ENCODE results near the gene CNOT1. TPM values are rescaled to one million over a fixed set of nuclear protein-coding genes. Genes with fewer than 3 reads are reported as not detected.

CNOT1 gene
- polyA plus RNA-seq, 1 donor (not counting 4 experiments of a cell fraction or from before 2014, with no cell fraction given), result 163 TPM

DNA sequence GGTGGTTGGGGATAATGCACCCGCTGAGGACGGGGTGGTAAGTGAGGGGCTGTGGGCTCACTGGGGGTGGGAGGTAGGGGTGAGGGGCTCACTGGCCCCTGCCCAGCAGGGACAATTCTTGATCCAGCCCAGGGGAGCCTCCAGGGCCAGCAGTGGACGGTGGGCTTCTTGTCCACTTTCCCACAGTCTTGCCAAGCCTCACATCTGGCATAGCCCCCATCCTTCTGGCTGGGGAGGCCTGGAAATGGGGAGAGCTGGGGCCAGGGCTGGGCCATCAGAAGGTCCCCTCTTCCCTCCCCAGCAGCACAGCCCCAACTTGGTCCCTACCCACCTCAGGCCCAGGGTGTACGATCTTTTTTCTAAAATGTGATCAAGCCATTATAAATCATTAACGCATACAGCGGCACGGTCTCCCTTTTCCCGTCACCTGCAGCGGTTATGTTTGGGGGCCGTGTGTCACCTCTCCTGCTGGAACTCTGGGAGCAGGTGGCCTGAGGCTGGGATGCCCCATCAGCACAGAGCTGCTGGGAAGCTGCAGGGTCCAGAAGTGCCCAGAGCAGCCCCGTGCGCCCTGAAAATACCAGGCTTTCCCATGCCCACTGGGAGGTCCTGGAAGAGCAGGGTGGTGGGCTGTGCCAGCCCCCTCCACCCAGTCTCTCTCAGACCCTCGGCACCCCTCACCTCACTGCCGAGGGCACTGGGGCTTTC, 121.5 kb downstream of the CNOT1 start:
- Histone ChIP-seq H4K20me1 (ENCODE audit: control insufficient read depth, extremely low read depth, insufficient read depth, low read length) (no peaks in the 10 kb centered on the region), H3K9me1 (ENCODE audit: control insufficient read depth, extremely low read depth, insufficient read depth, low read length) (no peaks in the 10 kb centered on the region), H3K79me2 (ENCODE audit: control insufficient read depth, insufficient read depth, low read length) (no peaks in the 10 kb centered on the region), H3K4me1 (ENCODE audit: control insufficient read depth, extremely low read depth, insufficient read depth, low read length) (no peaks in the 10 kb centered on the region), H3K27ac (ENCODE audit: control insufficient read depth, insufficient read depth, low read length) (no peak overlapping the region), H3K4me3 (ENCODE audit: control insufficient read depth in 2 of 3, extremely low read depth in 1 of 3, insufficient read depth in 2 of 3, low read depth in 1 of 3, low read length in 3 of 3) (no peak overlapping the region), H2AFZ (ENCODE audit: control insufficient read depth, low read length) (no peak overlapping the region), H3K4me2 (ENCODE audit: control insufficient read depth, extremely low read depth, insufficient read depth, low read depth, low read length) (no peak overlapping the region), H3K27me3 (ENCODE audit: control insufficient read depth, extremely low read depth, insufficient read depth, low read length) (no peaks in the 10 kb centered on the region), H3K36me3 (ENCODE audit: control insufficient read depth in 2 of 2, extremely low read depth in 1 of 2, insufficient read depth in 2 of 2, low read length in 2 of 2) (peaks cover 0 to 4% of the 10 kb centered on the region in 2 experiments), H3K9ac (ENCODE audit: control insufficient read depth, extremely low read depth, insufficient read depth, low read length) (no peak overlapping the region), H3K9me3 (ENCODE audit: control insufficient read depth, low read depth, low read length) (no peaks in the 10 kb centered on the region)
- dilution Hi-C loops (cut with MboI; ENCODE audit: extremely low pct_ligation_motif_present, low sequenced_read_pairs), result no loop called here
- TF ChIP-seq, protein P1, sequence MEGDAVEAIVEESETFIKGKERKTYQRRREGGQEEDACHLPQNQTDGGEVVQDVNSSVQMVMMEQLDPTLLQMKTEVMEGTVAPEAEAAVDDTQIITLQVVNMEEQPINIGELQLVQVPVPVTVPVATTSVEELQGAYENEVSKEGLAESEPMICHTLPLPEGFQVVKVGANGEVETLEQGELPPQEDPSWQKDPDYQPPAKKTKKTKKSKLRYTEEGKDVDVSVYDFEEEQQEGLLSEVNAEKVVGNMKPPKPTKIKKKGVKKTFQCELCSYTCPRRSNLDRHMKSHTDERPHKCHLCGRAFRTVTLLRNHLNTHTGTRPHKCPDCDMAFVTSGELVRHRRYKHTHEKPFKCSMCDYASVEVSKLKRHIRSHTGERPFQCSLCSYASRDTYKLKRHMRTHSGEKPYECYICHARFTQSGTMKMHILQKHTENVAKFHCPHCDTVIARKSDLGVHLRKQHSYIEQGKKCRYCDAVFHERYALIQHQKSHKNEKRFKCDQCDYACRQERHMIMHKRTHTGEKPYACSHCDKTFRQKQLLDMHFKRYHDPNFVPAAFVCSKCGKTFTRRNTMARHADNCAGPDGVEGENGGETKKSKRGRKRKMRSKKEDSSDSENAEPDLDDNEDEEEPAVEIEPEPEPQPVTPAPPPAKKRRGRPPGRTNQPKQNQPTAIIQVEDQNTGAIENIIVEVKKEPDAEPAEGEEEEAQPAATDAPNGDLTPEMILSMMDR (optimal IDR thresholded peaks at IDR 0.05 in 1 of 3, IDR thresholded peaks at IDR 0.05 in 1 of 3, conservative IDR thresholded peaks at IDR 0.05 in 1 of 3; ENCODE audit: extremely low read depth in 1 of 3, insufficient read depth in 2 of 3, low read length in 3 of 3), result no peak
- TF ChIP-seq EZH2 (IDR thresholded peaks at IDR 0.05; ENCODE audit: low read length), result no peak
- FAIRE-seq, result no peak
- DNase-seq (ENCODE audit: low read depth, low spot score), result no peak

DNA sequence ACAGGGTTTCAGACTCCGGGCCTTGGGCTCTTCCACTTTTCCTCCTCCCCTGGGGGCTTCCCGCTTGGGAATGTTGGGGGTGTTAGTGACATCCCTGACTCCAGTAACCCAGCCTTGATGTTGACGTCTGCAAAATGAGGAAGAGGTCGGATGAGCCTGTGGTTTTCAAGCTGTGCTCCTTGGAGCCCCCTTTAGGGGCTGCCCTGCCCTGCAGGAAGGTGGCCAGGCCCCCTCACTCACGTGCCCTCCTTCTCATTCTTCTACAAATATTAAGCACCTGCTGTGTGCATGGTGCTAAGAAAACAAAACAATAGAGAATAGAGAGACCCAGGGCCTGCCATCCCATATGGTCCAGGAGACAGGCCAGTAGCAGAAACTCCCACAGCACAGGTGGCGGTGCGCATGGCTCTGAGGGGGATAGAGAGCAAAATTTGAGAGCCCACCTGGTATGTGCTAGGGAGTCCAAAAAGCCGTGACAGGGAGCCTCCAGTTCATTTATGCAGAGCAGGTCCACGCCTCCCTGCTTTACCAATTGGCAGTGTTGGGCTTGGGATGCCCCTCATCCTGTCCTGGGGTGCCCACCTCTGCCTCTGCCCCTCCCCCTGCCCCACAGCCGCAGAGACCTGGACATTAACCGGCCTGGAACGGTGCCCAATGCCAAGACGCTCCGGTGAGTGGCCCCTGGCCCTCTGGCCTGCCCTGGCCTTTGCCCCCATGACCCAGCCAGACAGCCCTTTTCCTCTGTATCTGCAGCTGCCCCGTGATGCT, 122.2 kb downstream of the CNOT1 start:
- no peak overlapping the region for H2AFZ ChIP-seq (ENCODE audit: control insufficient read depth, low read length)
- no peak overlapping the region for H3K4me2 ChIP-seq (ENCODE audit: control insufficient read depth, extremely low read depth, insufficient read depth, low read depth, low read length)
- no peak overlapping the region for H3K9ac ChIP-seq (ENCODE audit: control insufficient read depth, extremely low read depth, insufficient read depth, low read length)
- H3K9me3 ChIP-seq (ENCODE audit: control insufficient read depth, low read depth, low read length), result no peaks in the 10 kb centered on the region
- no peak for DNase-seq (ENCODE audit: low read depth, low spot score)
- TF ChIP-seq, protein P1 (optimal IDR thresholded peaks at IDR 0.05 in 1 of 3, IDR thresholded peaks at IDR 0.05 in 1 of 3, conservative IDR thresholded peaks at IDR 0.05 in 1 of 3; ENCODE audit: extremely low read depth in 1 of 3, insufficient read depth in 2 of 3, low read length in 3 of 3), result no peak
- no peak for TF ChIP-seq EZH2 (IDR thresholded peaks at IDR 0.05; ENCODE audit: low read length)
- peaks cover 0 to 2% of the 10 kb centered on the region in 2 experiments for H3K36me3 ChIP-seq (ENCODE audit: control insufficient read depth in 2 of 2, extremely low read depth in 1 of 2, insufficient read depth in 2 of 2, low read length in 2 of 2)
- no peak overlapping the region for H3K27ac ChIP-seq (ENCODE audit: control insufficient read depth, insufficient read depth, low read length)
- H3K4me3 ChIP-seq (ENCODE audit: control insufficient read depth in 2 of 3, extremely low read depth in 1 of 3, insufficient read depth in 2 of 3, low read depth in 1 of 3, low read length in 3 of 3), result no peak overlapping the region
- no peaks in the 10 kb centered on the region for H3K4me1 ChIP-seq (ENCODE audit: control insufficient read depth, extremely low read depth, insufficient read depth, low read length)
- no peak for FAIRE-seq
- no peaks in the 10 kb centered on the region for H3K27me3 ChIP-seq (ENCODE audit: control insufficient read depth, extremely low read depth, insufficient read depth, low read length)
- dilution Hi-C loops (cut with MboI; ENCODE audit: extremely low pct_ligation_motif_present, low sequenced_read_pairs), result no loop called here
- no peaks in the 10 kb centered on the region for H4K20me1 ChIP-seq (ENCODE audit: control insufficient read depth, extremely low read depth, insufficient read depth, low read length)
- no peaks in the 10 kb centered on the region for H3K9me1 ChIP-seq (ENCODE audit: control insufficient read depth, extremely low read depth, insufficient read depth, low read length)
- H3K79me2 ChIP-seq (ENCODE audit: control insufficient read depth, insufficient read depth, low read length), result no peaks in the 10 kb centered on the region

Data from keratinocyte (primary cell).